GM18951 (cell line): ENCODE results near the gene STEAP3.

Experiments
- POLR2A ChIP-seq: IDR thresholded peaks from 4 replicates; pipeline ENCODE4 v1.6.1; 2011; ENCODE audit warnings: mild to moderate bottlenecking; ENCODE audit not compliant: insufficient read length, insufficient read depth; ENCODE audit errors: extremely low read depth
- in situ Hi-C: fragments of 300-500 bp; cut with MboI; formaldehyde crosslinking; loops from one replicate; pipeline ENCODE4 v1.12.0; 2022; ENCODE audit warnings: low sequenced_read_pairs, mixed read lengths, inconsistent platforms; ENCODE audit not compliant: unreplicated experiment

STEAP3 gene

GRCh38 chr2:119225926-119226325 is 2.3 kb downstream of the STEAP3 start:
- TF ChIP-seq POLR2A: no peak
- in situ Hi-C loops: no loop called here

- no peak for TF ChIP-seq POLR2A
Observed at GRCh38 chr2:119227346-119227745, 3.7 kb downstream of the STEAP3 start.

GRCh38 chr2:119228136-119228535 is 4.5 kb downstream of the STEAP3 start:
- in situ Hi-C loops: no loop called here
- no peak for TF ChIP-seq POLR2A

More at GRCh38 chr2:119227346-119227745, 3.7 kb downstream of the STEAP3 start:
- in situ Hi-C loops: no loop called here

GRCh38 chr2:119228964-119229363 is 5.3 kb downstream of the STEAP3 start:
- in situ Hi-C loops: no loop called here
- no peak for TF ChIP-seq POLR2A

GRCh38 chr2:119229716-119230115 is 6.1 kb downstream of the STEAP3 start:
- in situ Hi-C loops: no loop called here
- TF ChIP-seq POLR2A: no peak

GRCh38 chr2:119230219-119231185 is 6.9 kb downstream of the STEAP3 start:
- in situ Hi-C loops: no loop called here
- TF ChIP-seq POLR2A: no peak

- in situ Hi-C loops: no loop called here
- no peak for TF ChIP-seq POLR2A
Observed at GRCh38 chr2:119231975-119232665, 8.5 kb downstream of the STEAP3 start.

- in situ Hi-C loops: no loop called here
- no peak for TF ChIP-seq POLR2A
Observed at GRCh38 chr2:119232666-119232993, 9.0 kb downstream of the STEAP3 start.

- in situ Hi-C loops: no loop called here
Observed at GRCh38 chr2:119233326-119234020, 9.8 kb downstream of the STEAP3 start.

GRCh38 chr2:119234021-119235019 is 10.7 kb downstream of the STEAP3 start:
- in situ Hi-C loops: no loop called here
- TF ChIP-seq POLR2A: no peak

More at GRCh38 chr2:119233326-119234020, 9.8 kb downstream of the STEAP3 start:
- no peak for TF ChIP-seq POLR2A

GRCh38 chr2:119236796-119237195 is 13.2 kb downstream of the STEAP3 start:
- TF ChIP-seq POLR2A: no peak
- in situ Hi-C loops: no loop called here

- in situ Hi-C loops: no loop called here
- TF ChIP-seq POLR2A: no peak
Observed at GRCh38 chr2:119240311-119241204, 16.9 kb downstream of the STEAP3 start.

- TF ChIP-seq POLR2A: no peak
- in situ Hi-C loops: no loop called here
Observed at GRCh38 chr2:119241205-119241532, 17.5 kb downstream of the STEAP3 start.
